Medulla oblongata (tissue), 1 donor: Measurements from ENCODE around the gene ERN2.
"Not testable (repeated sequence)": the region's sequence is repeated elsewhere in the genome, so short reads cannot be mapped to it uniquely, and the experiment has no call there.

Experiments
- DNase-seq: peaks from one replicate; pipeline ENCODE4 v3.0.0-alpha.2; 2015; ENCODE audit errors: extremely low spot score

The ERN2 gene

GRCh38 chr16:23722613-23723240, 9.7 kb upstream of the ERN2 start:
- not testable (repeated sequence) for DNase-seq

- no peak for DNase-seq
Observed at GRCh38 chr16:23716484-23716883, 3.5 kb upstream of the ERN2 start.

- no peak for DNase-seq
Observed at GRCh38 chr16:23711785-23712184, 1.2 kb downstream of the ERN2 start.

- DNase-seq: no peak
Observed at GRCh38 chr16:23710504-23710903, 2.5 kb downstream of the ERN2 start.

- no peak for DNase-seq
Observed at GRCh38 chr16:23710008-23710407, 3.0 kb downstream of the ERN2 start.

- DNase-seq: no peak
Observed at GRCh38 chr16:23709536-23709935, 3.5 kb downstream of the ERN2 start.

GRCh38 chr16:23706439-23706838, 6.6 kb downstream of the ERN2 start:
- DNase-seq: no peak

- no peak for DNase-seq
Observed at GRCh38 chr16:23705517-23705902, 7.5 kb downstream of the ERN2 start.

GRCh38 chr16:23704772-23705516, 8.1 kb downstream of the ERN2 start:
- DNase-seq: no peak

GRCh38 chr16:23702951-23703350, 10.1 kb downstream of the ERN2 start:
- DNase-seq: no peak

- DNase-seq: no peak
Observed at GRCh38 chr16:23701045-23701444, 12.0 kb downstream of the ERN2 start.

- no peak for DNase-seq
Observed at GRCh38 chr16:23700509-23700908, 12.5 kb downstream of the ERN2 start.

- DNase-seq: no peak
Observed at GRCh38 chr16:23700093-23700492, 12.9 kb downstream of the ERN2 start.

- DNase-seq: no peak
Observed at GRCh38 chr16:23699100-23699499, 13.9 kb downstream of the ERN2 start.

GRCh38 chr16:23695756-23696155, 17.3 kb downstream of the ERN2 start:
- no peak for DNase-seq

GRCh38 chr16:23694644-23695373, 18.2 kb downstream of the ERN2 start:
- DNase-seq: no peak

- DNase-seq: no peak
Observed at GRCh38 chr16:23694265-23694643, 18.8 kb downstream of the ERN2 start.

- DNase-seq: no peak
Observed at GRCh38 chr16:23692190-23692837, 20.7 kb downstream of the ERN2 start.

GRCh38 chr16:23691483-23692189, 21.4 kb downstream of the ERN2 start:
- peak; percentile 13 for DNase-seq

GRCh38 chr16:23690771-23691482, 22.1 kb downstream of the ERN2 start:
- no peak for DNase-seq
